PC-9 (cell line): Measurements from ENCODE around the gene LCK.

ENCODE experiments used
- EZH2 ChIP-seq: fragments of 200-600 bp; sonication (generic); IDR thresholded peaks from 2 replicates; pipeline ENCODE4 v1.8.0; 2017; ENCODE audit warnings: antibody characterized with exemption, low read depth
- TF ChIP-seq, protein P1 (sequence below): fragments of 200-600 bp; sonication (generic); conservative IDR thresholded peaks from 2 replicates; pipeline ENCODE4 v1.6.1; 2017; ENCODE audit warnings: mixed run types, antibody characterized with exemption, mild to moderate bottlenecking, moderate library complexity

DNA sequence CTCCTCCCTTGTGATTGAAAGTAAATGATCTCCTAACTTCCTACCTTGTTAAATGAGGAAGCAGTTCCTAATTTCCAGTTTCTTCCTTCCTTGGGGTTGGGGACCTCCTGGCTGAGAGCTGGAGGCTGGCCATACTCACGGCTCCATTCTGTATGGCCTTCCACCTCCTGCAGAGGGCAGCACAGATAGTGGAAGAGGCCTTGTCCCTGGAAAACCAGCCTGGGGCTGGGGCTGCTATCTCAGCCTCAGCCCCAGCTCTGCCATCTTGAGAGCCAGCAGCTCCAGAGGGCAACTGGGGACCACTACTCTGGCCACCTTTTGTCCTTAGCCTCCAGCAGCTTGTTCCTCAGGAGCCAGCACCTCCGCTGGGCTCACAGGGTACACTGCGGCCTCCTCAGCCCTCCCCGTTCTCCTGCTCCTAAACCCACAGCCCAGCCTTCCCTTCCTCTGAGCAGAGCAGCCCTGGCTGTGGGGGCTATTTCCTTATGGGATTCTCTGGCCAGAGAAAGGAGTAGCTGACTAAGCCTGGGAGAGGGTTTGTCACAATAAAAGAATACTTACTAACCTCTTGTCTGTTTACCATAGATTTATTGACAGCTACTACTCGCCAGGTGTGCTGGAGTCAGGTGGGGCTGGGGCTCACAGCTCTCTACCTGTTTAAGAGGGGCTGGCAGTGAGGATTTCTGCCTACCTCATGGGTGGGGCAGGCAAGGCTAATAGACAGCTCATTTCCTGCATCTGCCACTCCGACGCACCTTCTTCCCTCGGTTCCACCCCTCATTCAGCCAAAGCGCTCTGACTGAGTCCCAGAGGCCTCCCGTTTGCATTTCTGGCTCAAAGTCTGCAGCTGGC is 35.2 kb upstream of the LCK start:
- TF ChIP-seq, protein P1, sequence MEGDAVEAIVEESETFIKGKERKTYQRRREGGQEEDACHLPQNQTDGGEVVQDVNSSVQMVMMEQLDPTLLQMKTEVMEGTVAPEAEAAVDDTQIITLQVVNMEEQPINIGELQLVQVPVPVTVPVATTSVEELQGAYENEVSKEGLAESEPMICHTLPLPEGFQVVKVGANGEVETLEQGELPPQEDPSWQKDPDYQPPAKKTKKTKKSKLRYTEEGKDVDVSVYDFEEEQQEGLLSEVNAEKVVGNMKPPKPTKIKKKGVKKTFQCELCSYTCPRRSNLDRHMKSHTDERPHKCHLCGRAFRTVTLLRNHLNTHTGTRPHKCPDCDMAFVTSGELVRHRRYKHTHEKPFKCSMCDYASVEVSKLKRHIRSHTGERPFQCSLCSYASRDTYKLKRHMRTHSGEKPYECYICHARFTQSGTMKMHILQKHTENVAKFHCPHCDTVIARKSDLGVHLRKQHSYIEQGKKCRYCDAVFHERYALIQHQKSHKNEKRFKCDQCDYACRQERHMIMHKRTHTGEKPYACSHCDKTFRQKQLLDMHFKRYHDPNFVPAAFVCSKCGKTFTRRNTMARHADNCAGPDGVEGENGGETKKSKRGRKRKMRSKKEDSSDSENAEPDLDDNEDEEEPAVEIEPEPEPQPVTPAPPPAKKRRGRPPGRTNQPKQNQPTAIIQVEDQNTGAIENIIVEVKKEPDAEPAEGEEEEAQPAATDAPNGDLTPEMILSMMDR: peak; percentile 87
- no peak for TF ChIP-seq EZH2
